Naive thymus-derived CD8-positive, alpha-beta T cell (primary cell): ENCODE results near the gene HHAT. TPM values are rescaled to one million over a fixed set of nuclear protein-coding genes. Genes with fewer than 3 reads are reported as not detected.
"Not testable (repeated sequence)": the region's sequence is repeated elsewhere in the genome, so short reads cannot be mapped to it uniquely, and the experiment has no call there.

Experiments used
- ATAC-seq, 2 donors: fragments of 150-1000 bp; cut with Tn5 transposase in 1 of 2; sonication (Bioruptor Pico), chemical (Tn5 transposase) in 1 of 2; 1 replicate in 1 of 2; 2 replicates in 1 of 2; pipeline ENCODE4 v1.10.0; 2021; ENCODE audit warnings: mild to moderate bottlenecking in 2 of 2, moderate library complexity in 2 of 2
- POLR2A ChIA-PET: fragments of 350-600 bp; sonication (Branson Sonifier 250); formaldehyde crosslinking; loops from one replicate; lab custom pipeline; 2021; ENCODE audit warnings: antibody characterized with exemption; lab: Charles Lee
- DNase-seq, 10 donors: peaks; one replicate each; pipeline versions ENCODE4 v3.0.0 to v3.0.0-alpha.2; 2020 to 2022
- H3K27ac Mint-ChIP-seq, 10 donors: one replicate each; pipeline ENCODE4 v1.8.0; 2020 to 2022; ENCODE audit warnings: mild to moderate bottlenecking in 10 of 10, mixed read lengths in 10 of 10, moderate library complexity in 4 of 10, inconsistent platforms in 1 of 10
- H3K27me3 Mint-ChIP-seq, 5 donors: one replicate each; pipeline ENCODE4 v1.8.0; 2021 to 2022; ENCODE audit warnings: mixed read lengths in 5 of 5
- H3K36me3 Mint-ChIP-seq, 3 donors: one replicate each; pipeline ENCODE4 v1.8.0; 2020 to 2022; ENCODE audit warnings: mixed read lengths in 3 of 3, mild to moderate bottlenecking in 2 of 3, inconsistent platforms in 1 of 3
- H3K4me1 Mint-ChIP-seq, 4 donors: one replicate each; pipeline ENCODE4 v1.8.0; 2021 to 2022; ENCODE audit warnings: mixed read lengths in 4 of 4
- H3K4me3 Mint-ChIP-seq, 10 donors: one replicate each; pipeline ENCODE4 v1.8.0; 2020 to 2022; ENCODE audit warnings: mild to moderate bottlenecking in 10 of 10, mixed read lengths in 10 of 10, moderate library complexity in 6 of 10, inconsistent platforms in 1 of 10
- H3K9me3 Mint-ChIP-seq, 9 donors: one replicate each; pipeline ENCODE4 v1.8.0; 2020 to 2022; ENCODE audit warnings: mixed read lengths in 9 of 9, mild to moderate bottlenecking in 3 of 9, inconsistent platforms in 1 of 9, moderate library complexity in 1 of 9
- polyA plus RNA-seq, 3 donors: library from polyadenylated mRNA; unstranded; fragments of 300-500 nt; fragmentation: Illumina TruSeq; gene quantifications; one replicate each; pipeline ENCODE4 v1.2.3, GENCODE V29; 2021
- total RNA-seq, 8 experiments: library from RNA in 2 of 8; stranded (reverse) in 2 of 8; gene quantifications; one replicate each; pipeline ENCODE4 v1.2.3 and lab custom pipeline; 2021 to 2026

HHAT gene
- total and polyA plus RNA-seq, 5 experiments from 2014 or later = 0.74 to 1.8 (median 1.5) TPM

GRCh38 chr1:210647406-210648333, 319.0 kb downstream of the HHAT start:
- Mint-ChIP-seq H3K27ac (no peak overlapping the region), H3K36me3 (no peaks in the 10 kb centered on the region), H3K4me3 (no peak overlapping the region), H3K9me3 (no peaks in the 10 kb centered on the region), H3K27me3 (peaks cover 0 to 4% (median 0%) of the 10 kb centered on the region in 5 donors), H3K4me1 (peaks cover 0 to 15% (median 12%) of the 10 kb centered on the region in 4 donors)
- POLR2A ChIA-PET = no interaction called here
- DNase-seq = no peak
- ATAC-seq = no peak

GRCh38 chr1:210648588-210649269, 320.0 kb downstream of the HHAT start:
- Mint-ChIP-seq H3K36me3 (no peaks in the 10 kb centered on the region), H3K27me3 (peaks cover 0 to 4% (median 0%) of the 10 kb centered on the region in 5 donors), H3K4me1 (peaks cover 0 to 15% (median 12%) of the 10 kb centered on the region in 4 donors), H3K27ac (no peak overlapping the region), H3K4me3 (no peak overlapping the region), H3K9me3 (no peaks in the 10 kb centered on the region)
- ATAC-seq (no peak), DNase-seq (no peak)
- POLR2A ChIA-PET = no interaction called here

GRCh38 chr1:210650403-210650802, 321.7 kb downstream of the HHAT start:
- no peak for ATAC-seq
- peaks cover 0 to 15% (median 12%) of the 10 kb centered on the region in 4 donors for H3K4me1 Mint-ChIP-seq
- H3K9me3 Mint-ChIP-seq = no peaks in the 10 kb centered on the region
- H3K27me3 Mint-ChIP-seq = peaks cover 0 to 4% (median 0%) of the 10 kb centered on the region in 5 donors
- no peak overlapping the region for H3K4me3 Mint-ChIP-seq
- H3K36me3 Mint-ChIP-seq = no peaks in the 10 kb centered on the region
- DNase-seq = no peak
- H3K27ac Mint-ChIP-seq = no peak overlapping the region
- POLR2A ChIA-PET = no interaction called here

DNA sequence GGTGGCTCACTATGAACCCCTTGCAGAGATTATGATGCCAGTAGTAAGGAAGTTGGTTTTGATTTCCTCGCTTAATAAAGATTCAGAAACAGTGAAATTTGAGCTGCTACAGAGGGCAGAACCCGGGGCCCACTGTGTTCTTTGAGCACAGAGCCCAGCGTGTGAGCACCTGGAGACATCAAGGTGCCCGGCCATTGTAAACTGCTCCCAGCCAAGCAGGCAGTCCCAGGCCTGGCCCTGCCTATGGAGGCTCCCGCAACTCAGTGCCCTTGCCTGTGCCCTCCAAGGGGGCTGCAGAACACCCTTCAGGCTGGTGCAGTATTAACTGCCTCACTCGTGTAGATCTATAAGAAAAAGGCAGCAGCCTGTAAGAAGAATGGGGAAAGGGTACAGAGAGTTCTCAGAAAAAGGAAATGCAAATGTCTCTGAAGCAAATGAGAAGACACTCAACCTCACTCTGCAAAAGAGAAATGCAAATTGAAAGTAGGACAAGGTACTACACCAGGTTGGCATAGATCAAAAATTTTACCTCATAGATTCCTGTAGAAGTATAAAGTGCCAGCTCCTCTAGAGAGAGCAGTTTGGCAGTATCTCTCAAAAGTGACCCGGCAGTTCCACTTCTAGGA, 323.7 kb downstream of the HHAT start:
- H3K9me3 Mint-ChIP-seq = peaks cover 0 to 2% (median 0%) of the 10 kb centered on the region in 9 donors
- no peak overlapping the region for H3K4me3 Mint-ChIP-seq
- H3K27me3 Mint-ChIP-seq = peaks cover 0 to 4% (median 0%) of the 10 kb centered on the region in 5 donors
- POLR2A ChIA-PET = interaction anchor here (0.7 kb wide), 1 partner anchor 25 kb away, joined by 4 read pairs; no protein-coding TSS in a partner anchor
- H3K36me3 Mint-ChIP-seq = no peaks in the 10 kb centered on the region
- no peak for DNase-seq
- ATAC-seq = no peak
- H3K4me1 Mint-ChIP-seq = peaks cover 0 to 10% (median 8%) of the 10 kb centered on the region in 4 donors
- H3K27ac Mint-ChIP-seq = no peak overlapping the region

DNA sequence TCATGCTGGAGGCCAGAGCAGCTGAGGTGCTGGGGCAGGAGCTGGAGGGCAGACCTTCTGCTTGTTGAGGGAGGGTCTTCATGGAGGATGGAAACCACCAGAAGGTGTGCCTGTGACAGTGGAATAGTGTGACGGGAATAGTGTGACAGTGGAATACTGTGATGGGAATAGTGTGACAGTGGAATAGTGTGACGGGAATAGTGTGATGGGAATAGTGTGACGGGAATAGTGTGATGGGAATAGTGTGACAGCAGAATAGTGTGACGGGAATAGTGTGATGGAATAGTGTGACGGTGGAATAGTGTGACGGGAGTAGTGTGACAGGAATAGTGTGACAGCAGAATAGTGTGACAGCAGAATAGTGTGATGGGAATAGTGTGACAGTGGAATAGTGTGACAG, 325.1 kb downstream of the HHAT start:
- no peaks in the 10 kb centered on the region for H3K4me1 Mint-ChIP-seq
- peaks cover 0 to 3% (median 0%) of the 10 kb centered on the region in 9 donors for H3K9me3 Mint-ChIP-seq
- DNase-seq = no peak
- no peaks in the 10 kb centered on the region for H3K36me3 Mint-ChIP-seq
- H3K4me3 Mint-ChIP-seq = no peak overlapping the region
- no peak for ATAC-seq
- H3K27ac Mint-ChIP-seq = no peak overlapping the region
- H3K27me3 Mint-ChIP-seq = peaks cover 0 to 4% (median 0%) of the 10 kb centered on the region in 5 donors
- POLR2A ChIA-PET = no interaction called here

- Mint-ChIP-seq H3K9me3 (peaks cover 0 to 3% (median 0%) of the 10 kb centered on the region in 9 donors), H3K4me3 (no peak overlapping the region), H3K27ac (no peak overlapping the region), H3K4me1 (no peaks in the 10 kb centered on the region), H3K27me3 (peaks cover 0 to 4% (median 0%) of the 10 kb centered on the region in 5 donors), H3K36me3 (no peaks in the 10 kb centered on the region)
- POLR2A ChIA-PET = no interaction called here
- DNase-seq (peak in 2 of 10 donors; percentile 3 to 10), ATAC-seq (no peak)
Observed at GRCh38 chr1:210654176-210654981, 325.7 kb downstream of the HHAT start.

- H3K27me3 Mint-ChIP-seq = peaks cover 0 to 4% (median 0%) of the 10 kb centered on the region in 5 donors
- no peaks in the 10 kb centered on the region for H3K4me1 Mint-ChIP-seq
- ATAC-seq (no peak), DNase-seq (no peak)
- H3K36me3 Mint-ChIP-seq = peaks cover 0 to 3% (median 0%) of the 10 kb centered on the region in 3 donors
- H3K4me3 Mint-ChIP-seq = no peak overlapping the region
- no peak overlapping the region for H3K27ac Mint-ChIP-seq
- POLR2A ChIA-PET = no interaction called here
- H3K9me3 Mint-ChIP-seq = peaks cover 0 to 3% (median 0%) of the 10 kb centered on the region in 9 donors
Observed at GRCh38 chr1:210655511-210655910, 326.8 kb downstream of the HHAT start.

DNA sequence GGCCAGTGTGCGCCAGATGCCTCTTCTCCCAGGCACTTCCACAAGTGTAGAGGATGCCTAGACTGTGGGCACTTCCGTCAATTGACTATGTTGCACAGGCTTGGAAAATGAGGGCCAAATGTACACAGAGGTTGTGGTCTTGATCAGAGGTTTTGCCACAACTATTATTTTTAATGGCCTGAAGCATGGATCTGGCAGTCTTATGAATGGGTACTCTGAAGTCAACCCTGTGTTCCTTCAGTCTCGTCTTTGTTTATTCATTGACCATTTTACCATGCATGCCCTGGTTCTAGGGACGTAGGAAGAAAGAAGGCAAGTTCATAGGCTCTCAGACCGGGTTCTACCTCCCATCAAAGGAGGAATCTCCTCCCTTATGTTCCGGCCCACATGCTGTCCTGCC, 329.1 kb downstream of the HHAT start:
- H3K4me1 Mint-ChIP-seq = peaks cover 0 to under 1% (median 0%) of the 10 kb centered on the region in 4 donors
- no peaks in the 10 kb centered on the region for H3K27me3 Mint-ChIP-seq
- peaks cover 0 to 5% (median 0%) of the 10 kb centered on the region in 9 donors for H3K9me3 Mint-ChIP-seq
- H3K27ac Mint-ChIP-seq = no peak overlapping the region
- DNase-seq (no peak), ATAC-seq (no peak)
- POLR2A ChIA-PET = no interaction called here
- H3K4me3 Mint-ChIP-seq = no peak overlapping the region
- H3K36me3 Mint-ChIP-seq = peaks cover 0 to 3% (median 0%) of the 10 kb centered on the region in 3 donors

DNA sequence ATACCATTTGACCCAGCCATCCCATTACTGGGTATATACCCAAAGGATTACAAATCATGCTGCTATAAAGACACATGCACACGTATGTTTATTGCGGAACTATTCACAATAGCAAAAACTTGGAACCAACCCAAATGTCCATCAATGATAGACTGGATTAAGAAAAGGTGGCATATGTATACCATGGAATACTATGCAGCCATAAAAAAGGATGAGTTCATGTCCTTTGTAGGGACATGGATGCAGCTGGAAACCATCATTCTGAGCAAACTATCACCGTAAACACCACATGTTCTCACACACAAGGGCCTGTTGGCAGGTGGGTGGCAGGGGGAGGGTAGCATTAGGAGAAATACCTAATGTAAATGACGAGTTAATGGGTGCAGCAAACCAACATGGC, 332.8 kb downstream of the HHAT start:
- POLR2A ChIA-PET, H3K27ac Mint-ChIP-seq, DNase-seq, H3K4me3 Mint-ChIP-seq, H3K4me1 Mint-ChIP-seq, H3K27me3 Mint-ChIP-seq, H3K36me3 Mint-ChIP-seq, H3K9me3 Mint-ChIP-seq, ATAC-seq: not testable (repeated sequence)

- ATAC-seq (no peak), DNase-seq (no peak)
- Mint-ChIP-seq H3K9me3 (peaks cover 0 to 3% (median 0%) of the 10 kb centered on the region in 9 donors), H3K4me3 (no peak overlapping the region), H3K27ac (no peak overlapping the region), H3K27me3 (no peaks in the 10 kb centered on the region), H3K36me3 (peaks cover 0 to 3% (median 0%) of the 10 kb centered on the region in 3 donors), H3K4me1 (peaks cover 5 to 10% (median 8%) of the 10 kb centered on the region in 4 donors)
- POLR2A ChIA-PET = no interaction called here
Observed at GRCh38 chr1:210662291-210663050, 333.8 kb downstream of the HHAT start.

- Mint-ChIP-seq H3K4me3 (peak overlapping the region in 1 of 10 donors; percentile 19), H3K27me3 (no peaks in the 10 kb centered on the region), H3K36me3 (peaks cover 0 to 3% (median 0%) of the 10 kb centered on the region in 3 donors), H3K27ac (peak overlapping the region in 1 of 10 donors; percentile 22), H3K9me3 (peaks cover 0 to 3% (median 0%) of the 10 kb centered on the region in 9 donors), H3K4me1 (peaks cover 5 to 10% (median 8%) of the 10 kb centered on the region in 4 donors)
- ATAC-seq (no peak), DNase-seq (no peak)
- POLR2A ChIA-PET = no interaction called here
Observed at GRCh38 chr1:210663730-210664573, 335.2 kb downstream of the HHAT start.
